ENCODE results near the gene FBP1.
A peak's percentile ranks its signal among the peaks of the same experiment; 100 is the strongest.

The FBP1 gene

GRCh38 chr9:94656200-94656599, 16.9 kb upstream of the FBP1 start:
- peak; percentile 42 for DNase-seq (ENCODE audit: low spot score)

- no peak for DNase-seq (ENCODE audit: low spot score)
Measured at GRCh38 chr9:94655739-94656138, 16.4 kb upstream of the FBP1 start.

- peak; percentile 26 for DNase-seq (ENCODE audit: low spot score)
Measured at GRCh38 chr9:94654165-94654894, 15.0 kb upstream of the FBP1 start.

GRCh38 chr9:94650949-94651348, 11.6 kb upstream of the FBP1 start:
- no peak for DNase-seq (ENCODE audit: low spot score)

GRCh38 chr9:94649100-94649819, 9.9 kb upstream of the FBP1 start:
- DNase-seq (ENCODE audit: low spot score), result peak; percentile 19

GRCh38 chr9:94648185-94648584, 8.9 kb upstream of the FBP1 start:
- DNase-seq (ENCODE audit: low spot score), result no peak

- DNase-seq (ENCODE audit: low spot score), result no peak
Measured at GRCh38 chr9:94645901-94646300, 6.6 kb upstream of the FBP1 start.

- no peak for DNase-seq (ENCODE audit: low spot score)
Measured at GRCh38 chr9:94644543-94644942, 5.2 kb upstream of the FBP1 start.

- DNase-seq (ENCODE audit: low spot score), result no peak
Measured at GRCh38 chr9:94643741-94644140, 4.4 kb upstream of the FBP1 start.

GRCh38 chr9:94643176-94643575, 3.9 kb upstream of the FBP1 start:
- no peak for DNase-seq (ENCODE audit: low spot score)

GRCh38 chr9:94642501-94642900, 3.2 kb upstream of the FBP1 start:
- no peak for DNase-seq (ENCODE audit: low spot score)

- DNase-seq (ENCODE audit: low spot score), result no peak
Measured at GRCh38 chr9:94639999-94640376, 670 bp upstream of the FBP1 start.

- no peak for DNase-seq (ENCODE audit: low spot score)
Measured at GRCh38 chr9:94638335-94639060, 820 bp downstream of the FBP1 start.

GRCh38 chr9:94632737-94633136, 6.6 kb downstream of the FBP1 start:
- DNase-seq (ENCODE audit: low spot score), result no peak

- no peak for DNase-seq (ENCODE audit: low spot score)
Measured at GRCh38 chr9:94631599-94631998, 7.7 kb downstream of the FBP1 start.

- DNase-seq (ENCODE audit: low spot score), result no peak
Measured at GRCh38 chr9:94630833-94631232, 8.5 kb downstream of the FBP1 start.

GRCh38 chr9:94630281-94630680, 9.0 kb downstream of the FBP1 start:
- no peak for DNase-seq (ENCODE audit: low spot score)

GRCh38 chr9:94627287-94627686, 12.0 kb downstream of the FBP1 start:
- no peak for DNase-seq (ENCODE audit: low spot score)

- DNase-seq (ENCODE audit: low spot score), result no peak
Measured at GRCh38 chr9:94625835-94626234, 13.5 kb downstream of the FBP1 start.

- DNase-seq (ENCODE audit: low spot score), result no peak
Measured at GRCh38 chr9:94624629-94625028, 14.7 kb downstream of the FBP1 start.

- no peak for DNase-seq (ENCODE audit: low spot score)
Measured at GRCh38 chr9:94623253-94623652, 16.1 kb downstream of the FBP1 start.

GRCh38 chr9:94622087-94622800, 17.1 kb downstream of the FBP1 start:
- no peak for DNase-seq (ENCODE audit: low spot score)
